GM12873 (cell line): Measurements from ENCODE around the gene FYCO1.

ENCODE experiments used
- TF ChIP-seq, protein P1 (sequence below): IDR thresholded peaks from 2 replicates; pipeline ENCODE4 v1.5.1; 2012; ENCODE audit warnings: low read depth, mild to moderate bottlenecking, moderate library complexity, low read length, control low read depth; ENCODE audit not compliant: insufficient read depth; ENCODE audit errors: missing control alignments

FYCO1 gene

DNA sequence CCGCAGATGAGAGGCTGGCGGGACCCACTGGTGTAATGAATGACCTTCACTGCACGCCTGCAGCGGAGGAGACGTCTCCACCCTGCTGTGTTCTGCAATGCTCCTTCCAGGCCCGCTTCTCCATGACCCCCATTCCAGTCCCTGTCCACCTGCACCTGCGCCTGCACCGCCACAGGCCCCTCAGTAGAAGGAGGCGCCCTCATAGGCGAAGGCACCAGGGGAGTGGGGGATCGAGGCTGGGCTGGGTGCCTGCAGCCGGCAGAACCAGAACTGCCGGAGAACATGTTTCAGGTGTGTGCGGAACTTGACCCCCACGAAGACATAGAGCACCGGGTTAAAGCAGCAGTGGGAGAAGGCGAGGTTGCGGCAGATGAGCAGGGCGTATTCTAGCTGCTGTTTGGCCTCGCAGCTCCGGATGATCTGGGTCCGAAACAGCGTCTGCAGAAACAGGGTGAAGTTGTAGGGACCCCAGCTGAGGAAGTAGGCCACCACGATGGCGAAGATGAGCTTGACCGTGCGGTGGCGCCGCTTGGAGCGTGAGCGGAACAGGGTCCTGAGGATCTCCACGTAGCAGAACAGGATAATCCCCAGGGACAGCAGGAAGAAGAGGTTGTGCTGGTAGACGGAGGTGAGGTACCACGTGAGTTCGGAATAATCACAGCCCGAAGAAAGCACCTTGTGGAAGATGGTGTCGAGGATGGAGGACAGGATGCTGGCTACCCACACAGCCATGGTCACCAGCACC is 25.3 kb upstream of the FYCO1 start:
- TF ChIP-seq, protein P1, sequence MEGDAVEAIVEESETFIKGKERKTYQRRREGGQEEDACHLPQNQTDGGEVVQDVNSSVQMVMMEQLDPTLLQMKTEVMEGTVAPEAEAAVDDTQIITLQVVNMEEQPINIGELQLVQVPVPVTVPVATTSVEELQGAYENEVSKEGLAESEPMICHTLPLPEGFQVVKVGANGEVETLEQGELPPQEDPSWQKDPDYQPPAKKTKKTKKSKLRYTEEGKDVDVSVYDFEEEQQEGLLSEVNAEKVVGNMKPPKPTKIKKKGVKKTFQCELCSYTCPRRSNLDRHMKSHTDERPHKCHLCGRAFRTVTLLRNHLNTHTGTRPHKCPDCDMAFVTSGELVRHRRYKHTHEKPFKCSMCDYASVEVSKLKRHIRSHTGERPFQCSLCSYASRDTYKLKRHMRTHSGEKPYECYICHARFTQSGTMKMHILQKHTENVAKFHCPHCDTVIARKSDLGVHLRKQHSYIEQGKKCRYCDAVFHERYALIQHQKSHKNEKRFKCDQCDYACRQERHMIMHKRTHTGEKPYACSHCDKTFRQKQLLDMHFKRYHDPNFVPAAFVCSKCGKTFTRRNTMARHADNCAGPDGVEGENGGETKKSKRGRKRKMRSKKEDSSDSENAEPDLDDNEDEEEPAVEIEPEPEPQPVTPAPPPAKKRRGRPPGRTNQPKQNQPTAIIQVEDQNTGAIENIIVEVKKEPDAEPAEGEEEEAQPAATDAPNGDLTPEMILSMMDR = no peak

DNA sequence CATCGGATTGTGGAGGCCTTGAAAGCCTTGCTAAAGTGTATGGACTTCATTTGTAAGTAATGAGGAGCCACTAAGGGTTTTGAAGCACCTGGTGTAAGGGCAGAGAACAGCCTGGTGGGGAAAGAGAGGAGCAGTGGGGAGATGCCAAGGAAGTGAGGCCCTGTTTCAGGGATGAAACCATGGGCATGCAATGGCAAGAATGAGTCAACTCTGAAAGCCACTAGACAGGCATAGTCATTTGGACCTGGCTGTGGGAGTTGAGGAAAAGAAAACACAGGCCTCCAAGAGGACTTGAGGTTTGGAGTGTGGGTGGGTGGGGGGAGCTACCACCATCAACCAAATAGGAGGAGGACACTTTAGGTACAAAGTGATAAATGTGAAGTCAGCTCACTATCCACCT is 24.1 kb upstream of the FYCO1 start:
- TF ChIP-seq, protein P1 = no peak

DNA sequence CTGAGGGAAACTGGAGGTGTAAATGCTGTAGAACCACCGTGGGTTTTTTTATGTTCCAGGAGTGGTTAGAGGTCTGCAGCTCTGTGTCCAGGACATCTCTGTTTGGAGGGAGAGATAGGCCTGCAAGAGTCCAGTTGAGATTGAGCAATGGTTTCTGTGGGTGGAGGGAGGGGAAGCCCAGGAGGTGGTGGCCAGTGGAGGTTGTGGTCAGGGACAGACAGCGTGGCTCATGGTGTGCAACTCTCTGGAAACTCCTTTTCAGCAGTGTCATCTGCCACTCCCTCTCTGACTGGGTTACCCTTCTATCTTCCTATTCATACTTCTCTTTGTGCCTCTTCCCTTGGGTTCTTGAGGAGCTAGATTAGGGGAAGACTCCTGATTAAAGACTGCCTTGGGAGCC is 22.1 kb upstream of the FYCO1 start:
- TF ChIP-seq, protein P1 = no peak

DNA sequence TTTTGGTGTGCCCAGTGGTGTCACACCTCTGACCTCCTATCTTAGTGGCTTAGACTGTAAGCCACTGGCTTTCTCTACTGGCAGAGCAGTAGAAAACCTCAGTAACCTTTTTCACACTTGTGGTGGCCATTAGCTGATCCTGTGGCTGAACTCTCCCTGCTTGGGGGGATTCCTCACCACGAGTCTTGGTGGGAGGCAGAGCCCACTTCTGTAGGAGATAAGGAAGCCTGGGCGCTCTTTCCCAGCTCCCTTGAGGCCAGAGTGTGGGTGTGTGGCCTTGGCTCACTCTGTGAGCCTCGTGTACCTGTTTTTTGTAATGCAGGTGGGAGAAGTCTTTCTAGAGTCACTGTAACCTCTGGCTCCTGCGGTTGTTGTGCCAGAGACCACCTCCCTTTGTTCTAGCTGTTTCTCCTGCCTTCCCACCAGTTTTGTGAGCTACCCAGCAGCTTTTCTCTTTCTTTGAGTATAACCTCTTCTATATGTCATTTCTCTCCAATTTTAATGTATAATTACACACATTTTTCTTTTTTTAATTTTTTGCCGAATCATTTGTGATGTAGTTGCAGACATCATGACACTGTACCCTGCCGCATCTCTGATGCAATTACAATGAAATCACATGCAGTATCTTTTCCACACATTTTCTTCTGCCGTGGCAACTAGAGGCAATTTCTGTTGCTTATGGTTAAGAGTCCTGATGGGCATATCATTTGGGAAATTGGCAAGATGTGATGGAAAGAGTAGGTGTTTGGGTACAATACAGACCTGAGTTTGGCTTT is 17.9 kb upstream of the FYCO1 start:
- TF ChIP-seq, protein P1 = no peak

DNA sequence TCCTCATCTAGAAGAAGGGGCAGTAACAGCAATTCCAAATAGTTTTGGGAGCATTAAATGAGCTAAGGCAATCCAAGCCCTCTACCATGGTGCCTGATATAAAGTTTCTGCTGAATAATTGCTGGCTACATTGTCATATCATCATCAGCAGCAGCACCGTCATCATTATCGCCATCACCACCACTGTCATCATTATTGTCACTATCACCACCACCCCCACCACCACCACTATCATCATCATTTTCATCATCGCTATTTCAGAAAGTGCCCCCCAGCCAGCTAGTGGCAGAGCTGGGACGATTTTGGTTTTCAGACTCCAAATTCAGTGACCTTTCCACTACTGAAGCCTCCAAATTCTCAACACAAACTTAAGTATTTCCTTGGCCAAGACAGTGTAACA is 16.6 kb upstream of the FYCO1 start:
- TF ChIP-seq, protein P1 = no peak

DNA sequence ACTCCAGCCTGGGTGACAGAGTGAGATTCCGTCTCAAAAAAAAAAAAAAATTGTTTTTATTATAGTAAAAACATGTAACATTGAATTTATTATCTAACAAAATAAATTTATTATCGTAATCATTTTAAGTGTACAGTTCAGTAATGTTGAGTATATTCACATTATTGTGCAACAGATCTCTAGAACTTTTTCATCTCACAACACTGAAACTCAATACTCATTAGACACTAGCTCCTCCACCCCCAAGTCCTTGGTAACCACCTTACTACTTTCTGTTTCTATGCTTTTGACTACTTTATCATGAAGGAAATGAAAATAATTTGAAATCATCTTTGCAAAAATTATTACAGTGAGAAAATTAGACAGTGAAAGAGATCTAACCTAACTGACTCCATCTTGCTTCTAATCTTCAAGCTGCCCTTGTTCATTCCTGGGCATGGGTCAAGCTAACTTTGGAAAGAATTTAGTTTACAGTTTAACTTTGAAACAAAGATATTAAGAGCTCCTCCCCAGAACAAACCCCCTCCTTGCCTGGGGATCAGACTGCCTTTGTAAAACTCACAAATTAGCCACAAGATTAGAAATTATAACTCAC is 15.0 kb upstream of the FYCO1 start:
- TF ChIP-seq, protein P1 = no peak

DNA sequence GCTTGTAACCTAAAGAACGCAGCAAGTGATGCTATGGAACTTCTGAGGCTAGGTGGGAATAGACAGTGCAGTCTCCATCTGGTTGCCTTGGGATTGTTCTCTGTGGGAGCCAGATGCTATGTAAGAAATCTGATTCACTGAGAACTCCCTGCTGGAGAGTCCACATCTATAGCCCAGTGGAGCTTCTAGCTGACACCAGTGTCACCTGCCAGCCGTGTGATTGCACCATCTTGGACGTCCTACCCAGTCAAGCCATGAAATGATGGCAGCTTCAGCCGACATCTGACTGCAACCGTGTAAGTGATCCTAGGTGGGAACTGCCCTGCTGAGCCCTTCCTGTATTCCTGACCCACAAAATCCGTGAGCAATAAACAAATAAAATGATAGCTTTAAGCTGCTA is 12.4 kb upstream of the FYCO1 start:
- TF ChIP-seq, protein P1 = no peak
